Measurements from ENCODE around the gene RPS19BP1.

GRCh38 chr22:39570226-39570625, 37.7 kb upstream of the RPS19BP1 start:
- no peak for TF ChIP-seq SPI1 (IDR thresholded peaks at IDR 0.05; ENCODE audit: low read depth, low read length)
- TF ChIP-seq TAF1 (IDR thresholded peaks at IDR 0.05; ENCODE audit: low read depth, low read length), result no peak
- TF ChIP-seq POLR2A (IDR thresholded peaks at IDR 0.05; ENCODE audit: low read depth, low read length), result no peak

Data from GM12891 (cell line).